ENCODE results near the gene SOX5.

Gene SOX5

DNA sequence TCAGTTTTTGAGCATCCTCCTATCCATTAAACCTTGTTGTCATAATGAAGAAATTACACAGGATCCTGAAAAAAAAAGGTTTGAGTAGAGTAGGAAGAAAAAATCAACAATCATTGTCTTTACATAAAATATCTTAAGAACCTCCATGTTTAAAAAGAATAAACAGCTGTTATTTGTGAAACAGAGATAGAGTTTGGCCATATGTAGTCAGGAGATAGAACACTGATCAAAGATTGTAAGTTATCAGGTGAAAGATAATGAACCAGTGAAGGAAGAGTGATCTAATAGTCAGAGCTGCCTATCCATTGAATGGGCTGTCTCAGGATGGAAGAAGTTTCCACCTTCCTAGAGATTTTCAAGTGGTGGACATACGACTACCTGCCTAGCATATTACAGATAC is 397.1 kb downstream of the SOX5 start:
- no peak overlapping the region for H3K4me3 ChIP-seq (replicated peaks in 1 of 2; ENCODE audit: low read depth in 2 of 2, low read length in 2 of 2)
- DNase-seq (ENCODE audit: low read depth in 2 of 2), result no peak
- TF ChIP-seq, protein P1, sequence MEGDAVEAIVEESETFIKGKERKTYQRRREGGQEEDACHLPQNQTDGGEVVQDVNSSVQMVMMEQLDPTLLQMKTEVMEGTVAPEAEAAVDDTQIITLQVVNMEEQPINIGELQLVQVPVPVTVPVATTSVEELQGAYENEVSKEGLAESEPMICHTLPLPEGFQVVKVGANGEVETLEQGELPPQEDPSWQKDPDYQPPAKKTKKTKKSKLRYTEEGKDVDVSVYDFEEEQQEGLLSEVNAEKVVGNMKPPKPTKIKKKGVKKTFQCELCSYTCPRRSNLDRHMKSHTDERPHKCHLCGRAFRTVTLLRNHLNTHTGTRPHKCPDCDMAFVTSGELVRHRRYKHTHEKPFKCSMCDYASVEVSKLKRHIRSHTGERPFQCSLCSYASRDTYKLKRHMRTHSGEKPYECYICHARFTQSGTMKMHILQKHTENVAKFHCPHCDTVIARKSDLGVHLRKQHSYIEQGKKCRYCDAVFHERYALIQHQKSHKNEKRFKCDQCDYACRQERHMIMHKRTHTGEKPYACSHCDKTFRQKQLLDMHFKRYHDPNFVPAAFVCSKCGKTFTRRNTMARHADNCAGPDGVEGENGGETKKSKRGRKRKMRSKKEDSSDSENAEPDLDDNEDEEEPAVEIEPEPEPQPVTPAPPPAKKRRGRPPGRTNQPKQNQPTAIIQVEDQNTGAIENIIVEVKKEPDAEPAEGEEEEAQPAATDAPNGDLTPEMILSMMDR (IDR thresholded peaks at IDR 0.05; ENCODE audit: low read depth, low read length), result no peak

DNA sequence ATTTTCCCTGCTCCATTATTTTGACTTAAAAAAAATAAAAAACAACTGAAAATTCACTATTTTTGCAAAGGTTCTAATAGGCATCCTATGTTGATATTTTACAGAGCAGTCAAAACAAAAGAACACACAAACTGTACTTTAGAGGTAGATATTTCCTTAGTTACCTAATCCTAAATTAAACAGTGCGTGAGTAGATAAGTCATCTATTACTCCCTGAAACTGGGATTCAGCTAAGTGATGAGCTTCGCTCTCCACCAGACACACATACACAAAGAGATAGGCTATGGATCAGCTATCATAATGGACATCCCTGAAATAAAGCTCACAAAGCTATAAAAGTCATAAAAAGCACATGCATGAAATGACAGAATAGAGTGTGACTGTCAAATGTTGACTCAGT is 398.7 kb downstream of the SOX5 start:
- TF ChIP-seq, protein P1 (IDR thresholded peaks at IDR 0.05; ENCODE audit: low read depth, low read length), result no peak
- H3K4me3 ChIP-seq (replicated peaks in 1 of 2; ENCODE audit: low read depth in 2 of 2, low read length in 2 of 2), result no peak overlapping the region
- no peak for DNase-seq (ENCODE audit: low read depth in 2 of 2)

DNA sequence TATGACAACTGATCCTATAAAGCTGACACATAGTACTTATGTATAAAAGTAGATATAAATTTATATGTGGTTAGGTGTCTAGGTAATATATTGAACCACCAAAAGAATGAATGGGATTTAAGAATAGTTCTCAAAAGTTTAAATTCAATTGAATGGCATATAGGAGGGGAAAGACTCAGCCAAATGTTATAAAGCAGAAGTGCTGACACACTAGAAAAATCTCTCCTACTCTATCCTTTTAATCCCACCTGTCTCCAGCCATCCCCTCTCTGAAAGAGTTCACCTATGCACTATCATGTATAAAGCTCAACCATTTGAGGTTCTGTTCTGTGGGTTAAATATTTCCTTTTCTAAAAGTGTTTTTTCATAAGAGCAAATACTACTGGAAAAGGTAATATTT is 400.7 kb downstream of the SOX5 start:
- no peak for DNase-seq (ENCODE audit: low read depth in 2 of 2)
- H3K4me3 ChIP-seq (replicated peaks in 1 of 2; ENCODE audit: low read depth in 2 of 2, low read length in 2 of 2), result no peak overlapping the region
- TF ChIP-seq, protein P1 (IDR thresholded peaks at IDR 0.05; ENCODE audit: low read depth, low read length), result no peak

DNA sequence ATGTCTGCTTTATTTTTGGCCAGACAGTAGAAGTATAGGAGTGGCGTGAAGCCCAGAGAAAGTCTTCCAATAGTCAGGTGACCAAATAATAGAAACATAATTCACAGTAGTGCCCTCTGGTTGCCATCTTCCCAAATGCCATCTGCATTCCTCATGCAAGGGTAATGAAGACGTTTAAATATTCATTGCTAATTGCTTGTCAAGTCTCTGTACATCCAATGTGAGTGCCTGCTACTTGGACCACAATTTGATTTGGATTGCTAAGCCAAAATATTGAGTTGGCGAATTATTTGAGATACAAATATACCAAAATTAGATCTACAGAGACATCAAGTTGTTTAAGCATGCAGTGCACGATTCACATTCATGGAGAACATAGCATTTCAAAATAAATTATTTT is 402.7 kb downstream of the SOX5 start:
- TF ChIP-seq, protein P1 (IDR thresholded peaks at IDR 0.05; ENCODE audit: low read depth, low read length), result no peak
- no peak overlapping the region for H3K4me3 ChIP-seq (replicated peaks in 1 of 2; ENCODE audit: low read depth in 2 of 2, low read length in 2 of 2)
- DNase-seq (ENCODE audit: low read depth in 2 of 2), result no peak

DNA sequence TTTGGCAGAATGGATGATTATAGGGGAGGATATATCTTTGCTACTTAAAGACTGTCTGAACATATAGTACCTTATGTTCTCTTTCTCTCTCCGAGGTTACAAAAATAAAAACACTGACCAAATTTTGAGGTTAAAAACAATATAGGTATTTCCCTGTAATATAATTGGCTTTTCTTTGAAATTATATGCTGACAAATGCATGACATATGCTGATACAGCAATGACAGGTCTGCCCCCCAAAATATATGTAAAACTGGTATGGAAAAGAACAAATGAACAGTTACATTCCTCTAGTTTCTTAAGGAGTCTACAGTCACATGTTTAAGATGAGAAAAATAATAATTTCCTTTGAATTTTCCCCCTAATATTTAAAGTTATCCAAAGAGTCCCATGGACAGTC is 405.7 kb downstream of the SOX5 start:
- H3K4me3 ChIP-seq (replicated peaks in 1 of 2; ENCODE audit: low read depth in 2 of 2, low read length in 2 of 2), result no peak overlapping the region
- DNase-seq (ENCODE audit: low read depth in 2 of 2), result no peak
- TF ChIP-seq, protein P1 (IDR thresholded peaks at IDR 0.05; ENCODE audit: low read depth, low read length), result no peak

DNA sequence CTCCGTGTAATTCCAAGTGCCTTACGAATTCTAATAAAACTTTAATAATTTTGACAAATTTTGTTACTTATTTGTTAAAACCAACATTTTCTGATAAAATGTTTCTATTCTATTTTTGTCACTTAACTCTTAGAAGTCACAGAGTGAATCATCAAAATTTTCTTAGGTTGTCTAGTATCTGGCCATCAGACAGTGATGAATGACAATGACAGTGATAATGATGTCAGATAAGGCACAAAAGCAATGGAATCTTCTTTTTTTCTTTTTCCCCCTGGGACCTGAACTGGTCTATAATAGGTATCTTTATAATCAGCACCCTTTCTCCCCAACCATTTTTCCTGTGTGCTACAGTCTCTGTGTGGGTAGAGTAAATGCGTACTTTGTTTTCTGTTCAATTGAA is 407.3 kb downstream of the SOX5 start:
- DNase-seq (ENCODE audit: low read depth in 2 of 2), result no peak
- no peak overlapping the region for H3K4me3 ChIP-seq (replicated peaks in 1 of 2; ENCODE audit: low read depth in 2 of 2, low read length in 2 of 2)
- TF ChIP-seq, protein P1 (IDR thresholded peaks at IDR 0.05; ENCODE audit: low read depth, low read length), result no peak

DNA sequence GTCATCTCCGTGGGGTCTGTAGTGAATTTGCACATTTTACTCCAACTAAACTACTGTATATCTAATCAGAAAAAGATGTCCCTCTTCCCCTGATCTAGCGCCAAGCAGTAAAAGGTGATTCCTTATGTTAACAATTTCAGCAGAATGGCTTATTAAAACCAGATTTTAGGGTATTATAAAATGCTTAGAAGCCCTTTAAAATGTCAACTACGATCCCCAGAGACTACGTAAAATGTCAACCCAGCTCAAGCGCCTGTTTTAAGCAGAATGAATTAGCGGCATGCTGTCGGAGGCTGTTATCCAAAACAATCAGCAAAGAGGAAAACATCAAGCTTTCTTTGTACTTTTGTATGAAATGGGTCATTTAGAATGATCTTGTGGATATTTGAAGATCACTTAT is 408.9 kb downstream of the SOX5 start:
- TF ChIP-seq, protein P1 (IDR thresholded peaks at IDR 0.05; ENCODE audit: low read depth, low read length), result no peak
- DNase-seq (ENCODE audit: low read depth in 2 of 2), result no peak
- H3K4me3 ChIP-seq (replicated peaks in 1 of 2; ENCODE audit: low read depth in 2 of 2, low read length in 2 of 2), result no peak overlapping the region
